PC-9 (cell line): ENCODE measurements around the gene FHIP2A. TPM values are rescaled to one million over a fixed set of nuclear protein-coding genes. Genes with fewer than 3 reads are reported as not detected.
"Not testable (repeated sequence)": the region's sequence is repeated elsewhere in the genome, so short reads cannot be mapped to it uniquely, and the experiment has no call there.

Source experiments
- BruUV-seq: library from RNA; stranded (reverse); fragments of 400-500 nt; replicated peaks from 2 replicates; lab custom pipeline; 2021; lab: Mats Ljungman, UMichigan
- CTCF ChIA-PET: fragments of 300-600 bp; sonication (Branson Sonifier 250); formaldehyde crosslinking; loops from one replicate; lab custom pipeline; 2022; ENCODE audit warnings: antibody characterized with exemption; lab: Charles Lee
- POLR2A ChIA-PET: fragments of 300-600 bp; sonication (Branson Sonifier 250); formaldehyde crosslinking; loops from one replicate; lab custom pipeline; 2022; ENCODE audit warnings: antibody characterized with exemption; ENCODE audit not compliant: unreplicated experiment; lab: Charles Lee
- DNase-seq, 2 experiments: peaks; one replicate each; pipeline versions ENCODE4 v3.0.0 to v3.0.0-alpha.2; 2015 to 2022; ENCODE audit warnings: mixed read lengths in 1 of 2
- H2AFZ ChIP-seq: fragments of 200-600 bp; sonication (generic); 2 replicates; pipeline ENCODE4 v1.8.1; 2017; ENCODE audit warnings: antibody characterized with exemption
- H3F3A ChIP-seq: fragments of 200-600 bp; sonication (generic); 2 replicates; pipeline ENCODE4 v1.8.1; 2017; ENCODE audit warnings: antibody characterized with exemption, mild to moderate bottlenecking, low read depth; ENCODE audit not compliant: insufficient read depth
- H3K27ac ChIP-seq: fragments of 200-600 bp; sonication (generic); 2 replicates; pipeline ENCODE4 v1.6.1; 2016; ENCODE audit warnings: mixed run types
- H3K27me3 ChIP-seq: fragments of 200-600 bp; sonication (generic); 2 replicates; pipeline ENCODE4 v1.6.1; 2016; ENCODE audit warnings: low read depth, mixed run types; ENCODE audit not compliant: insufficient read depth
- H3K36me3 ChIP-seq: fragments of 200-600 bp; sonication (generic); 2 replicates; pipeline ENCODE4 v1.6.1; 2016; ENCODE audit warnings: low read depth, mixed run types
- H3K4me1 ChIP-seq: fragments of 200-600 bp; sonication (generic); replicated peaks from 2 replicates; pipeline ENCODE4 v1.6.1; 2016; ENCODE audit warnings: mixed run types; ENCODE audit not compliant: insufficient read depth
- H3K4me2 ChIP-seq: fragments of 200-600 bp; sonication (generic); 2 replicates; pipeline ENCODE4 v1.6.1; 2017; ENCODE audit warnings: mixed run types
- H3K4me3 ChIP-seq: fragments of 200-600 bp; sonication (generic); 2 replicates; pipeline ENCODE4 v1.6.1; 2016; ENCODE audit warnings: mixed run types
- H3K79me2 ChIP-seq: fragments of 200-600 bp; sonication (generic); 2 replicates; pipeline ENCODE4 v1.6.1; 2017; ENCODE audit warnings: low read depth, mixed run types
- H3K9me2 ChIP-seq: fragments of 200-600 bp; sonication (generic); 2 replicates; pipeline ENCODE4 v1.8.1; 2017; ENCODE audit warnings: mild to moderate bottlenecking; ENCODE audit not compliant: insufficient read depth
- H3K9me3 ChIP-seq: fragments of 200-600 bp; sonication (generic); 2 replicates; pipeline ENCODE4 v1.8.1; 2016; ENCODE audit warnings: low read depth; ENCODE audit not compliant: insufficient read depth
- H4K20me1 ChIP-seq: fragments of 200-600 bp; sonication (generic); 2 replicates; pipeline ENCODE4 v1.8.1; 2017; ENCODE audit not compliant: insufficient read depth
- CTCF ChIP-seq: fragments of 200-600 bp; sonication (generic); conservative IDR thresholded peaks from 2 replicates; pipeline ENCODE4 v1.6.1; 2017; ENCODE audit warnings: mixed run types, antibody characterized with exemption, mild to moderate bottlenecking, moderate library complexity
- EZH2 ChIP-seq: fragments of 200-600 bp; sonication (generic); IDR thresholded peaks from 2 replicates; pipeline ENCODE4 v1.8.0; 2017; ENCODE audit warnings: antibody characterized with exemption, low read depth
- intact Hi-C: fragments of 100-400 bp; cut with micrococcal nuclease; formaldehyde crosslinking; loops from one replicate; pipeline ENCODE4 v1.10.0; 2022; ENCODE audit not compliant: unreplicated experiment
- total RNA-seq: library from RNA; stranded (reverse); gene quantifications from 2 replicates; pipeline ENCODE4 v1.2.3, GENCODE V29; 2021

FHIP2A gene
- total RNA-seq, 1 experiment from 2014 or later: 18.3 TPM

GRCh38 chr10:114783686-114784085 lies 37.9 kb upstream of the FHIP2A start:
- no peaks in the 10 kb centered on the region for H3K79me2 ChIP-seq
- H3K27ac ChIP-seq: no peak overlapping the region
- no peak overlapping the region for H2AFZ ChIP-seq
- no peak for DNase-seq
- H3K9me3 ChIP-seq: no peaks in the 10 kb centered on the region
- CTCF ChIA-PET: no interaction called here
- H3K36me3 ChIP-seq: no peaks in the 10 kb centered on the region
- no peak for TF ChIP-seq EZH2
- no peak for TF ChIP-seq CTCF
- H3K9me2 ChIP-seq: no peaks in the 10 kb centered on the region
- H3F3A ChIP-seq: peaks cover 8% of the 10 kb centered on the region; the same call in 1 of the 2 replicates
- BruUV-seq: no TSS peak
- intact Hi-C loops: loop anchor here (2.0 to 10.0 kb wide), 3 partner anchors 39 to 479 kb away; no protein-coding TSS in a partner anchor
- POLR2A ChIA-PET: no interaction called here
- no peaks in the 10 kb centered on the region for H3K27me3 ChIP-seq
- no peak overlapping the region for H3K4me3 ChIP-seq
- peaks cover 22% of the 10 kb centered on the region for H3K4me1 ChIP-seq
- no peaks in the 10 kb centered on the region for H4K20me1 ChIP-seq
- H3K4me2 ChIP-seq: no peak overlapping the region

GRCh38 chr10:114786492-114786891 lies 35.1 kb upstream of the FHIP2A start:
- H3K9me3 ChIP-seq, H3K9me2 ChIP-seq, H3K27ac ChIP-seq, H3K4me3 ChIP-seq, H3K79me2 ChIP-seq, H3K4me2 ChIP-seq, H3K27me3 ChIP-seq, H4K20me1 ChIP-seq, H2AFZ ChIP-seq, H3F3A ChIP-seq, H3K36me3 ChIP-seq, H3K4me1 ChIP-seq, BruUV-seq, POLR2A ChIA-PET: not testable (repeated sequence)
- peak in 1 of 2 experiments; percentile 56 for DNase-seq
- CTCF ChIA-PET: interaction anchor here (0.8 kb wide), 1 partner anchor 18 kb away, joined by 5 read pairs; no protein-coding TSS in a partner anchor
- TF ChIP-seq CTCF: peak; percentile 75
- intact Hi-C loops: loop anchor here (1.0 to 10.0 kb wide), 4 partner anchors 84 to 482 kb away; no protein-coding TSS in a partner anchor

- H3K36me3 ChIP-seq, H3K4me2 ChIP-seq, POLR2A ChIA-PET, H3K4me1 ChIP-seq, DNase-seq, H3K4me3 ChIP-seq, CTCF ChIA-PET, BruUV-seq, H3K27ac ChIP-seq, H3K9me2 ChIP-seq, H3K27me3 ChIP-seq, H3K79me2 ChIP-seq, H3F3A ChIP-seq, H3K9me3 ChIP-seq, H4K20me1 ChIP-seq, H2AFZ ChIP-seq: not testable (repeated sequence)
- intact Hi-C loops: loop anchor here (5.0 to 10.0 kb wide), 3 partner anchors 85 to 482 kb away; no protein-coding TSS in a partner anchor
These were observed 34.4 kb upstream of the FHIP2A start for GRCh38 chr10:114787131-114787530.

GRCh38 chr10:114791768-114792167 lies 29.8 kb upstream of the FHIP2A start:
- TF ChIP-seq EZH2 (no peak), CTCF (no peak)
- CTCF ChIA-PET: interaction anchor here (0.7 kb wide), 1 partner anchor 136 kb away, joined by 3 read pairs; no protein-coding TSS in a partner anchor

More at GRCh38 chr10:114791768-114792167, 29.8 kb upstream of the FHIP2A start:
- intact Hi-C loops: loop anchor here (10.0 kb wide), 1 partner anchor 333 kb away; no protein-coding TSS in a partner anchor
- Histone ChIP-seq H3K36me3 (no peaks in the 10 kb centered on the region), H3F3A (no peaks in the 10 kb centered on the region), H3K9me2 (no peaks in the 10 kb centered on the region), H3K9me3 (no peaks in the 10 kb centered on the region), H3K27me3 (no peaks in the 10 kb centered on the region), H3K4me1 (no peaks in the 10 kb centered on the region), H3K4me3 (no peak overlapping the region), H4K20me1 (no peaks in the 10 kb centered on the region), H3K4me2 (no peak overlapping the region), H3K79me2 (no peaks in the 10 kb centered on the region), H3K27ac (no peak overlapping the region), H2AFZ (no peak overlapping the region)
- no TSS peak for BruUV-seq
- POLR2A ChIA-PET: no interaction called here
- DNase-seq: no peak
